GM21390 (cell line): Measurements from ENCODE around the gene CD44.

Experiments
- ATAC-seq: cut with Tn5 transposase; IDR thresholded peaks from one replicate; pipeline ENCODE4 v1.9.1; 2021; ENCODE audit not compliant: unreplicated experiment

CD44 gene

GRCh38 chr11:35234460-35235156 is 95.6 kb downstream of the CD44 start:
- ATAC-seq: no peak

- ATAC-seq: no peak
Measured at GRCh38 chr11:35235157-35235468, 96.1 kb downstream of the CD44 start.

- no peak for ATAC-seq
Measured at GRCh38 chr11:35235498-35235897, 96.5 kb downstream of the CD44 start.

GRCh38 chr11:35235936-35236666 is 97.1 kb downstream of the CD44 start:
- ATAC-seq: no peak

DNA sequence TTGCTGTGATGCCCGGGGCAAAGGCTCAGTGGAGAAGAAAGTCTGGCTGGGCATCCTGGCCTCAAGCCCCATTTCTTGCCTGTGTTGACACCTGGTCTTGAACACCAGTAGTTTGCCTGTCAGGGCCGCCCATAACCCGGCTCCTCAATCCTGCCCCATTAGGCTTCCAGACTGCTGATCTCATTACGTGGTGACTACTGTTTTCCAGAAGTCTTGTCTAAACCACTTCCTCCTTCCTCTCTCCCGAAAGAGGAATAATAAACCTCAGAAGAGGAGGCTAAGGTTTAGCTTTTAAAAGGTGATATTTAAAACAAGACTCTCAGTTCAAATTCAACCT is 97.7 kb downstream of the CD44 start:
- no peak for ATAC-seq

- no peak for ATAC-seq
Measured at GRCh38 chr11:35237351-35237750, 98.4 kb downstream of the CD44 start.

DNA sequence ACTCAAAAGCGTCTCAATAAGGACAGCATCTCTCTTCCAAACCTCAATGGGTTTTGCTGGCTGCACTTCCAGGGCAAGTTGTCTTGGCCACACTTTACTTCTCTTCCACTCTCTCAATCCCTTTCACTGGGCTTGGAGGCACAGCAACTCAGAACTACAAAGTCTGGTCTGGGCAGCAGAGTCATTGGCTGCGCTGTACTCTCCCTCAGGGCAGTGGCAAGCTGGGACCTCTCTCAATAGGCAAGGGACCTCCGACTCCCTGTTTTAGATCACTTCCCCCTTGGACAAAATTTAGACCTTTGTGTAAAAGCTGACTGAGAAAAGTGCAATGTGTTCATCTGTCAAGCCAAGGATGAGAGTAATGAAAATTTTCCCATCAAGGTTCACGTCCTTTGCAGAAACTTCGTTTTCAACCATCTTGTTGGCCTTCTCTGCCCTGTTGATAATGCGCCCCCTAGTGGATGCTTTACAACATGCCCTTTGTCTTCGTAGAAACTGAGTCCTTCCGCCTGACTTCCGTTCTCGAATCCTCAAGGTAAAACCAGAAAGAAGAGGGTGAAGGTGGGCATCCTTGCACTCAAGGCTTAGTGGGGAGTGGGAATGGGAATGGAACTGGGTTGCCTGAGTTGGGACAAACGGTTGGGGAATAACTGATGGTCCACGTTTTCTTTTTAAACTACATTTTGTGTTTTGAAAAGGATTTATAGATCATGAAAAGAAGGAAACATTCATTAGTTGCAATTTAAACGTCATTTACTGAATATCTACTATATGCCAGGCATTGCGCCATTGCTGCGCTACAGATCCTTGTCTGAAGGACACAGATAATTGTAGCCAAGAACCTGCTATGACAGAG is 99.1 kb downstream of the CD44 start:
- ATAC-seq: no peak

DNA sequence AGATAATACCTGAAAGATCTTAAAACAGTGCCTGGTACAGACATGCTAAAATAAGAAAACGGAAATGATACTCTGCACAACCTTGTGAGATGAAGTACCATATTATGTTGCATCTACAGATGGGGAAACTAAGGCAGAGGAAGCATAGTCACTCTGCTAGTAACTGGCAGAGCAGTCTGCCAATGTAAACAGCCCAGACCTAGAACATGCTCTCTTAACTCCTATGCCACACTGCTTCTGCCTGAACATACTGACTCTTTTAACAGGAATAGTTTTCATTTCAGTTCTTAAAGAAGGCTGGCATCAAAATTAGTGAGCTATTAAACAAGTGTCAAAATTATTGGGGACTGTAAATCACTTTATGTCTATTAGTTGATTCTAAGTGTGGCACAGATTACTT is 99.9 kb downstream of the CD44 start:
- no peak for ATAC-seq

GRCh38 chr11:35239471-35240075 is 100.6 kb downstream of the CD44 start:
- no peak for ATAC-seq

GRCh38 chr11:35241083-35241482 is 102.1 kb downstream of the CD44 start:
- ATAC-seq: no peak

DNA sequence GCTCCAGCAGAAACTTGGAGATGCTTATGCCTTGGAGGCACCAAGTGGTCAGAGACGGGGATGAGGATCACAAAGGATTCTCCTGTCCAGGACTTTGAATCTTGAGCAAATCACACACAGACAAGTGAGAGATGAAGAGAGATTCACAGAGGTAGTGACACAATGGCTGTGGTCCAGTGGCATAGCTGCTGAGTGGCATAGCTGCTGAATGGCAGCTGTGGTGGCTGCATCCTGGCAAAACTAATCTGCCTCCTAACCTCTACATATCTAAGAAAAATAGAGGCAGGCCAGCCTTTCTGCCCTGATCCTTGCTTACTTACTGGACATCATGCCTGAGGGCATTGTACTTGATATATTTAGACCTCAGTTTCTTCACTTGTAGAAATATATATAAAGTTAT is 102.6 kb downstream of the CD44 start:
- no peak for ATAC-seq

- ATAC-seq: no peak
Measured at GRCh38 chr11:35242412-35243242, 103.7 kb downstream of the CD44 start.

DNA sequence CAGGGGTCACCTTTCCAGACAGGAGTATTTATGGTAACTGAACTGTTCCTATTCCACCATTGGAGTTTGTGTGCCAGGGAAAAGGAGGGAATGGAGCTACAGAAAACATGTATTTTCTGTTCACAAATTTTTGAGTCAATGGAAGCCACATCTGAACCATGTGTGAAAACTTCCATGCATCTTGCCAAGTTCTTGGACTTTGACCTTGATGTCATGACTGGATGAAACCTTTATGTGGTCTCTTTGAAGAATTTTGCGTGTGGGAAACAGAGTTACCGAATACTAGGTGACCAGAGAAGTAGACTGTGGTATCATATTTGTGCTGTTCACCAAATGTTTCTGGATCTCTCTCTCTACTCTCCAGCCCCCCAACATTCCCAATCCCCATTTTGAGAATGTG is 104.8 kb downstream of the CD44 start:
- no peak for ATAC-seq

DNA sequence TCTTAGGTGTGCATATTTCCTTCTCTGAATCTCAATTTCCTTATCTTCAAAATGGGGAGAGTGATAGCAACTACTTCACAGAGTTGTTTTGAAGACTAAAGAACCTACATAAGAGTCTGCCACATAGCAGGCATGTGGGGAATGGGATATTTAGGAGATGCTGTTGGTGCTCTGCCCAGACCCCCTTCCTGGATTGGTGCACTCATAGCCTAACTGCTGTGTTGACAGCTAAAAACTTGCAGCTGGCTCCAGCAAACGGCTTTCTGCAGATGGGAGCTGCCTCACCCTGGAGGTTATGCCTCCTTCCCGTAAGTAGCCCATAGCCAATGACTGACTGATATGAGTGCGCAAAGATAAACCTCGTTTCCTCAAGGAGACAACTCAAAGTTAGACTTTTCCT is 106.1 kb downstream of the CD44 start:
- ATAC-seq: no peak

- no peak for ATAC-seq
Measured at GRCh38 chr11:35245786-35246185, 106.8 kb downstream of the CD44 start.

DNA sequence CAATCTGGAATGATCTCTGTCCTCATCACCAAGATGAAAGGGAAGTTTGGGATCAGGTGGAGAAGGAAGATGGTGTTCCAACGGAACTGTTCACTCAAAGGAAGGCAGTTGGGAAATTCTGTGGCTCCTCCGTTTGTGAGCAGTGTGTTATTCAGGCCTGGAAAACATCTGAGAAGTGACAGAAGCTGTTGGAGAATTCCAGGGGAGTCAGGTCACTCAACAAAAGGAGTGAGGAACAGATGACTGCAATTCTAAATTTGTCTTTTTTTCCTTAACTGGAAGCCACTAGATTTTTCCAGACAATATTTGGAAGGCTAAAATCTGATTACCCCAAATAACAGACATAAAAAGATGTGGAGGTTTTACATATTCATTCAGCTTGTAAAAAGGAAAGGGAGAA is 107.8 kb downstream of the CD44 start:
- no peak for ATAC-seq

DNA sequence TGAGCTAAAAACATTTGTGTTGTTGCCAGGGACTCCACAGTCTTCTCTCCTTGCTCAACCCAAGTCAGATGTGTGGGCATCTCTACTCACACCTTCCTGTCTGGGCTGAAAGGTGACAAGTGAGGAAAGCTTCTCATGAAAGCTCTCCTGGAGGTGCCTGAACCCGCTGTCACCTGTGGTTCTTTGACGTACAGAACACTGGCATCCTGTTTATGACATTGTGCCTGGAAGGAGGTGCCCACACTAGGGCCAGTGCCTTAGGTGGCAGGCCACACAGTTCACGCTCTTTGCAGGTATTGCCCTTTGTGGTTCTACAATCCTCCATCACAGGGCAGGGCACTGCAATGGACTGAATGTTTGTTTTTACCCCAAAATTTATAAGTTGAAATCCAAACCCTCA is 108.5 kb downstream of the CD44 start:
- ATAC-seq: no peak

- no peak for ATAC-seq
Measured at GRCh38 chr11:35247863-35248262, 108.9 kb downstream of the CD44 start.

DNA sequence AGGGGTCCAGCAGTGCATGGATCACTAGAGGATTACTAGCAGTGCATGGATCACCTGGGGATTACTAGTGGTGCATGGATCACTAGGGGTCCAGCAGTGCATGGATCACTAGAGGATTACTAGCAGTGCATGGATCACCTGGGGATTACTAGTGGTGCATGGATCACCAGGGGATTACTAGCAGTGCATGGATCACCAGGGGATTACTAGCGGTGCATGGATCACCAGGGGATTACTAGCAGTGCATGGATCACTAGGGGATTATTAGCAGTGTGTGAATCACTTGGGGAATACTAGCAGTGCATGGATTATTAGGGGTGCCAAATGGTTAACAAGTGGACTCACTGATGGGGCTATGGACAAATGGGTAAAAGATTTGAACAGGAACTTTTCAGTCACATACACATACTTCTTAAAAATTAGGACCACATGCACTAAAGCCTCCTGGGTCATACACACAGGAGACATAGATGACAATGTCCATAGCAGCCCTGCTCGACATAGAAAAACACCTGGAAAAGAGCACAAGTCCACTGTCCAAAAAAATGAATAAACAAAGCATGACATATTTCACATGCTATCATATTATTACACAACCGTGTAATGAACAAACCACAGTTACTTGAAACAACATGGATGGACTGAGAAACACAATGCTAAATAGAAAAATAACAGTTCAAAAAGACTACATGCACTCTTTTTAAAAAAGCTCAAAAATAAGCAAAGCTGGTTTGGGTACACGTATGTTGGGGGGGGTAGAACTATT is 109.8 kb downstream of the CD44 start:
- ATAC-seq: no peak

- no peak for ATAC-seq
Measured at GRCh38 chr11:35250192-35250591, 111.2 kb downstream of the CD44 start.
